Adipose tissue (tissue), 3 donors: ENCODE measurements around the gene ADAMTSL3. TPM values are rescaled to one million over a fixed set of nuclear protein-coding genes. Genes with fewer than 3 reads are reported as not detected.

Experiments
- H3K27ac ChIP-seq: one replicate; pipeline ENCODE4 v1.5.1; 2013; ENCODE audit warnings: low read depth, low read length
- WGBS, 3 donors: extraction: QIAGEN DNeasy Blood & Tissue Kit; methylation state at CpG; one replicate each; pipeline ENCODE4 v1.1.7; 2013; 5-methylcytosine and 5-hydroxymethylcytosine counted together
- polyA plus RNA-seq, 3 donors: library from polyadenylated mRNA; stranded (reverse); fragments of 200-250 nt; gene quantifications; one replicate each; pipeline ENCODE4 v1.2.3, GENCODE V29; 2013
- donor health status: healthy with polysubstance abuse.
- donor health status: Bipolar disorder and iron deficiency.
- donor health status: healthy.

ADAMTSL3 gene
- 1 to 10 TPM; 2.3 to 7.9 (median 3.7) TPM for polyA plus RNA-seq

GRCh38 chr15:83653639-83654378 is at the start of gene ADAMTSL3:
Gene ADAMTSL3, plus strand, starts transcription at chr15:83654123. Its CDS starts 1,639 bp downstream, at chr15:83655762.
- no peak within 1 kb of the TSS for H3K27ac ChIP-seq
- WGBS, 3 donors: 0 to 1% (median 1%) methylated on average over 55 to 105 of the region's 105 CpGs

- no peak overlapping the region for H3K27ac ChIP-seq
- whole genome bisulfite sequencing, 3 donors: 86 to 90% (median 86%) methylated on average over 1 of the region's 1 CpG
Observed at GRCh38 chr15:83604549-83604948, 49.4 kb upstream of the ADAMTSL3 start.

- 38 to 55% (median 49%) methylated on average over 7 of the region's 7 CpGs for WGBS, 3 donors
- H3K27ac ChIP-seq: no peak overlapping the region
Observed at GRCh38 chr15:83605111-83605945, 48.6 kb upstream of the ADAMTSL3 start.

- 82 to 90% (median 88%) methylated on average over 3 of the region's 3 CpGs for WGBS, 3 donors
Observed at GRCh38 chr15:83610132-83610531, 43.8 kb upstream of the ADAMTSL3 start.

GRCh38 chr15:83610901-83611685 is 42.8 kb upstream of the ADAMTSL3 start:
- 40 to 83% (median 83%) methylated on average over 9 of the region's 9 CpGs for WGBS, 3 donors
- no peak overlapping the region for H3K27ac ChIP-seq

More at GRCh38 chr15:83610132-83610531, 43.8 kb upstream of the ADAMTSL3 start:
- H3K27ac ChIP-seq: no peak overlapping the region

- 70 to 94% (median 82%) methylated on average over 5 of the region's 5 CpGs for WGBS, 3 donors
- H3K27ac ChIP-seq: no peak overlapping the region
Observed at GRCh38 chr15:83612226-83612625, 41.7 kb upstream of the ADAMTSL3 start.

GRCh38 chr15:83612898-83613635 is 40.9 kb upstream of the ADAMTSL3 start:
- 88 to 97% (median 96%) methylated on average over 2 of the region's 2 CpGs for WGBS, 3 donors
- H3K27ac ChIP-seq: no peak overlapping the region

- H3K27ac ChIP-seq: no peak overlapping the region
- 50 to 63% (median 62%) methylated on average over 2 of the region's 2 CpGs for WGBS, 3 donors
Observed at GRCh38 chr15:83613714-83614113, 40.2 kb upstream of the ADAMTSL3 start.

GRCh38 chr15:83616840-83617239 is 37.1 kb upstream of the ADAMTSL3 start:
- WGBS, 3 donors: 81 to 85% (median 85%) methylated on average over 1 of the region's 1 CpG
- no peak overlapping the region for H3K27ac ChIP-seq

- no peak overlapping the region for H3K27ac ChIP-seq
- WGBS, 3 donors: 67 to 82% (median 76%) methylated on average over 2 of the region's 2 CpGs
Observed at GRCh38 chr15:83626171-83626802, 27.6 kb upstream of the ADAMTSL3 start.

- H3K27ac ChIP-seq: no peak overlapping the region
- WGBS, 3 donors: 77 to 98% (median 87%) methylated on average over 2 of the region's 2 CpGs
Observed at GRCh38 chr15:83631534-83631933, 22.4 kb upstream of the ADAMTSL3 start.

- no peak overlapping the region for H3K27ac ChIP-seq
Observed at GRCh38 chr15:83643201-83643600, 10.7 kb upstream of the ADAMTSL3 start.

- no peak overlapping the region for H3K27ac ChIP-seq
Observed at GRCh38 chr15:83644439-83644838, 9.5 kb upstream of the ADAMTSL3 start.

GRCh38 chr15:83650831-83651230 is 3.1 kb upstream of the ADAMTSL3 start:
- H3K27ac ChIP-seq: no peak overlapping the region
- 79 to 97% (median 97%) methylated on average over 2 of the region's 2 CpGs for WGBS, 3 donors

More at GRCh38 chr15:83644439-83644838, 9.5 kb upstream of the ADAMTSL3 start:
- WGBS, 3 donors: 83 to 97% (median 94%) methylated on average over 1 of the region's 1 CpG

- WGBS, 3 donors: 74 to 91% (median 85%) methylated on average over 6 of the region's 6 CpGs
- no peak overlapping the region for H3K27ac ChIP-seq
Observed at GRCh38 chr15:83651541-83651940, 2.4 kb upstream of the ADAMTSL3 start.

- H3K27ac ChIP-seq: no peak overlapping the region
- 80 to 87% (median 86%) methylated on average over 5 of the region's 5 CpGs for WGBS, 3 donors
Observed at GRCh38 chr15:83652626-83653204, 1.2 kb upstream of the ADAMTSL3 start.

GRCh38 chr15:83653288-83653638 is 660 bp upstream of the ADAMTSL3 start:
- WGBS, 3 donors: 30 to 32% (median 32%) methylated on average over 16 to 18 of the region's 18 CpGs
- H3K27ac ChIP-seq: no peak overlapping the region
